ENCODE data around the gene HNRNPA1. TPM values are rescaled to one million over a fixed set of nuclear protein-coding genes. Genes with fewer than 3 reads are reported as not detected.

Gene HNRNPA1
- total and polyA plus RNA-seq, 9 of the 15 experiments (the other 6 are each of a cell fraction or from before 2014, with no cell fraction given), result 1,166 to 2,703 (median 1,815) TPM

DNA sequence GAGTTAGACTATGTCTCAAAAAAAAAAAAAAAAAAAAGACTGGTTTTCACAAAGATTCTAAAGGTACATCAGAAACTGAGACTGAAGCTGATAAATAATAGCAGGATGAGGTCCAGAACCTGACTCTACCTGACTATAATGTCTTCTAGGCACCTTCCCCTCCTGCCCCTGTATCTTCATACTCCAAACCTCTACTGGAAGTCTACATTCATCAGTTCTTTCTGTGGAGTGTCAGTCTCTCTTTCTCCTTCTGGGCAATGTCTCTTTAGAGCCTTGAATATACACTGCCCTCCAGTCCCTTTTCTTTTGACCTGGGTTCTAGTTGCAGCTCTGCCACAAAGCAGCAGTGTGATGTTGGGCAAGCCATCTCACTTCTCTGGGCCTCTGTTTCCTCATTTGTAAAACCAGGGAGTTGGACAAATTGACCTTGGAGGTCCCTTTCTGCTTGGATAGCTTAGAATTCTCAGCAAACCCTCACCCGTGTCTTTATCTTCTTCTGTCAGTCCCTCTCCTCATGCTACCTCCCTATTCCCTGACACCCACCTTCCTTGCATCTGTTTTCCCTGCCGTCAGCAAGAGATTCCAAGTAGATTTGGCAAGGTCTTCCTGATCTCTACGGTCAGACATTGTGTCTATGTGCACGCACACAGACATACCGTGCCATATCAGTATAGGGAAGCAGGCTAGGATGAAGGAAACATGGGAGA lies 16.0 kb downstream of the HNRNPA1 start (continued):
- peak; percentile 73 for TF ChIP-seq TCF3 (CRISPR knock-in tag; IDR thresholded peaks at IDR 0.05)
- TF ChIP-seq DNMT1 (IDR thresholded peaks at IDR 0.05), result peak; percentile 35; the same call in 1 of the 2 replicates
- no peak for TF ChIP-seq XRCC3 (IDR thresholded peaks at IDR 0.05)
- no peak for TF ChIP-seq SIRT6 (IDR thresholded peaks at IDR 0.05; ENCODE audit: low read depth, low read length)
- no peak for TF ChIP-seq ZNF212 (CRISPR knock-in tag; IDR thresholded peaks at IDR 0.05)
- no peak for TF ChIP-seq RBM39 (optimal IDR thresholded peaks at IDR 0.05; ENCODE audit: low read depth, low read length)
- no peak for TF ChIP-seq RCOR1 (IDR thresholded peaks at IDR 0.05; ENCODE audit: borderline replicate concordance in 1 of 2, low read depth in 2 of 2, low read length in 2 of 2)
- no peak for TF ChIP-seq ZNF311 (CRISPR knock-in tag; IDR thresholded peaks at IDR 0.05)
- TF ChIP-seq, protein P1, sequence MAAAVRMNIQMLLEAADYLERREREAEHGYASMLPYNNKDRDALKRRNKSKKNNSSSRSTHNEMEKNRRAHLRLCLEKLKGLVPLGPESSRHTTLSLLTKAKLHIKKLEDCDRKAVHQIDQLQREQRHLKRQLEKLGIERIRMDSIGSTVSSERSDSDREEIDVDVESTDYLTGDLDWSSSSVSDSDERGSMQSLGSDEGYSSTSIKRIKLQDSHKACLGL (CRISPR knock-in tag; IDR thresholded peaks at IDR 0.05; ENCODE audit: borderline replicate concordance, poor library complexity, severe bottlenecking), result no peak
- TF ChIP-seq U2AF2 (optimal IDR thresholded peaks at IDR 0.05; ENCODE audit: low read depth, low read length), result no peak
- TF ChIP-seq ZNF707 (CRISPR knock-in tag; conservative IDR thresholded peaks at IDR 0.05), result no peak
- peak; percentile 69; the same call in 1 of the 2 replicates for TF ChIP-seq HDAC2 (IDR thresholded peaks at IDR 0.05)
- no peak for TF ChIP-seq THRAP3 (IDR thresholded peaks at IDR 0.05; ENCODE audit: borderline replicate concordance)
- TF ChIP-seq ZNF217 (CRISPR knock-in tag; IDR thresholded peaks at IDR 0.05), result no peak
- TF ChIP-seq SMC3 (conservative IDR thresholded peaks at IDR 0.05; ENCODE audit: insufficient read depth, low read depth, low read length), result no peak
- no peak for TF ChIP-seq SIN3B (IDR thresholded peaks at IDR 0.05; ENCODE audit: low read depth)
- TF ChIP-seq ERF (CRISPR knock-in tag; IDR thresholded peaks at IDR 0.05), result no peak
- no peak for TF ChIP-seq ZNF699 (CRISPR knock-in tag; IDR thresholded peaks at IDR 0.05; ENCODE audit: insufficient replicate concordance)
- no peak for TF ChIP-seq ELF1 (tag; IDR thresholded peaks at IDR 0.05)
- TF ChIP-seq SOX6 (IDR thresholded peaks at IDR 0.05), result peak; percentile 46; the same call in 1 of the 2 replicates
- TF ChIP-seq ZC3H8 (IDR thresholded peaks at IDR 0.05), result no peak
- 0 out of 2 replicates have a peak, but pooled peaks have one; percentile 17 for TF ChIP-seq MIER1 (IDR thresholded peaks at IDR 0.05; ENCODE audit: low read depth)
- TF ChIP-seq HIVEP1 (CRISPR knock-in tag; IDR thresholded peaks at IDR 0.05), result no peak
- TF ChIP-seq RHOXF2B (CRISPR knock-in tag; conservative IDR thresholded peaks at IDR 0.05), result no peak
- no peak for TF ChIP-seq E2F3 (CRISPR knock-in tag; IDR thresholded peaks at IDR 0.05)
- TF ChIP-seq ZNF3 (CRISPR knock-in tag; IDR thresholded peaks at IDR 0.05), result no peak
- TF ChIP-seq NEUROD1 (IDR thresholded peaks at IDR 0.05; ENCODE audit: borderline replicate concordance, low read depth, low read length, partially characterized antibody), result no peak
- TF ChIP-seq, protein P2, sequence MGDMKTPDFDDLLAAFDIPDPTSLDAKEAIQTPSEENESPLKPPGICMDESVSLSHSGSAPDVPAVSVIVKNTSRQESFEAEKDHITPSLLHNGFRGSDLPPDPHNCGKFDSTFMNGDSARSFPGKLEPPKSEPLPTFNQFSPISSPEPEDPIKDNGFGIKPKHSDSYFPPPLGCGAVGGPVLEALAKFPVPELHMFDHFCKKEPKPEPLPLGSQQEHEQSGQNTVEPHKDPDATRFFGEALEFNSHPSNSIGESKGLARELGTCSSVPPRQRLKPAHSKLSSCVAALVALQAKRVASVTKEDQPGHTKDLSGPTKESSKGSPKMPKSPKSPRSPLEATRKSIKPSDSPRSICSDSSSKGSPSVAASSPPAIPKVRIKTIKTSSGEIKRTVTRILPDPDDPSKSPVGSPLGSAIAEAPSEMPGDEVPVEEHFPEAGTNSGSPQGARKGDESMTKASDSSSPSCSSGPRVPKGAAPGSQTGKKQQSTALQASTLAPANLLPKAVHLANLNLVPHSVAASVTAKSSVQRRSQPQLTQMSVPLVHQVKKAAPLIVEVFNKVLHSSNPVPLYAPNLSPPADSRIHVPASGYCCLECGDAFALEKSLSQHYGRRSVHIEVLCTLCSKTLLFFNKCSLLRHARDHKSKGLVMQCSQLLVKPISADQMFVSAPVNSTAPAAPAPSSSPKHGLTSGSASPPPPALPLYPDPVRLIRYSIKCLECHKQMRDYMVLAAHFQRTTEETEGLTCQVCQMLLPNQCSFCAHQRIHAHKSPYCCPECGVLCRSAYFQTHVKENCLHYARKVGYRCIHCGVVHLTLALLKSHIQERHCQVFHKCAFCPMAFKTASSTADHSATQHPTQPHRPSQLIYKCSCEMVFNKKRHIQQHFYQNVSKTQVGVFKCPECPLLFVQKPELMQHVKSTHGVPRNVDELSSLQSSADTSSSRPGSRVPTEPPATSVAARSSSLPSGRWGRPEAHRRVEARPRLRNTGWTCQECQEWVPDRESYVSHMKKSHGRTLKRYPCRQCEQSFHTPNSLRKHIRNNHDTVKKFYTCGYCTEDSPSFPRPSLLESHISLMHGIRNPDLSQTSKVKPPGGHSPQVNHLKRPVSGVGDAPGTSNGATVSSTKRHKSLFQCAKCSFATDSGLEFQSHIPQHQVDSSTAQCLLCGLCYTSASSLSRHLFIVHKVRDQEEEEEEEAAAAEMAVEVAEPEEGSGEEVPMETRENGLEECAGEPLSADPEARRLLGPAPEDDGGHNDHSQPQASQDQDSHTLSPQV (IDR thresholded peaks at IDR 0.05), result no peak

All from K562 (cell line).